IPS DF 4.7 (cell line): ENCODE measurements around the gene B9D2.
"Not testable (repeated sequence)": the region's sequence is repeated elsewhere in the genome, so short reads cannot be mapped to it uniquely, and the experiment has no call there.

ENCODE experiments used
- DNase-seq: peaks from one replicate; pipeline ENCODE4 v3.0.0-alpha.2; 2013; ENCODE audit warnings: low spot score; ENCODE audit errors: extremely low read depth

The B9D2 gene

GRCh38 chr19:41363753-41364523 lies at the start of gene B9D2:
B9D2 (minus strand) TSS chr19:41364149; CDS start chr19:41363519, 630 bp downstream.
- DNase-seq: peak; percentile 96

- no peak for DNase-seq
Observed at GRCh38 chr19:41412953-41413352, 49.0 kb upstream of the B9D2 start.

GRCh38 chr19:41411968-41412265 lies 48.0 kb upstream of the B9D2 start:
- no peak for DNase-seq

- no peak for DNase-seq
Observed at GRCh38 chr19:41411100-41411967, 47.4 kb upstream of the B9D2 start.

GRCh38 chr19:41410336-41411054 lies 46.5 kb upstream of the B9D2 start:
- no peak for DNase-seq

GRCh38 chr19:41409288-41409687 lies 45.3 kb upstream of the B9D2 start:
- no peak for DNase-seq

GRCh38 chr19:41408846-41409245 lies 44.9 kb upstream of the B9D2 start:
- DNase-seq: not testable (repeated sequence)

- no peak for DNase-seq
Observed at GRCh38 chr19:41408256-41408655, 44.3 kb upstream of the B9D2 start.

- peak; percentile 38 for DNase-seq
Observed at GRCh38 chr19:41407271-41407670, 43.3 kb upstream of the B9D2 start.

- no peak for DNase-seq
Observed at GRCh38 chr19:41405776-41406175, 41.8 kb upstream of the B9D2 start.

- no peak for DNase-seq
Observed at GRCh38 chr19:41403181-41403970, 39.4 kb upstream of the B9D2 start.

GRCh38 chr19:41402010-41402409 lies 38.1 kb upstream of the B9D2 start:
- DNase-seq: no peak

- DNase-seq: no peak
Observed at GRCh38 chr19:41401483-41401882, 37.5 kb upstream of the B9D2 start.

- no peak for DNase-seq
Observed at GRCh38 chr19:41399525-41399924, 35.6 kb upstream of the B9D2 start.

GRCh38 chr19:41399091-41399490 lies 35.1 kb upstream of the B9D2 start:
- DNase-seq: no peak

GRCh38 chr19:41398598-41398997 lies 34.6 kb upstream of the B9D2 start:
- DNase-seq: no peak

- DNase-seq: no peak
Observed at GRCh38 chr19:41398050-41398418, 34.1 kb upstream of the B9D2 start.

GRCh38 chr19:41397086-41398049 lies 33.4 kb upstream of the B9D2 start, which contains the start of the genes BCKDHA and EXOSC5:
BCKDHA (plus strand) TSS chr19:41397818; CDS start chr19:41397828, 10 bp downstream.
EXOSC5 (minus strand) TSS chr19:41397359; CDS start chr19:41397328, 31 bp downstream.
- peak; percentile 99 for DNase-seq

- no peak for DNase-seq
Observed at GRCh38 chr19:41395355-41395754, 31.4 kb upstream of the B9D2 start.

- no peak for DNase-seq
Observed at GRCh38 chr19:41392775-41393174, 28.8 kb upstream of the B9D2 start.
